NCI-H345 (cell line): Measurements from ENCODE around the gene PTOV1.

Experiments used
- DNase-seq: peaks from one replicate; lab custom pipeline; 2025; lab: John Stamatoyannopoulos, UW

PTOV1 gene

GRCh38 chr19:49889687-49890348, 38.9 kb downstream of the PTOV1 start:
- DNase-seq: no peak

GRCh38 chr19:49890349-49891311, 39.7 kb downstream of the PTOV1 start:
- no peak for DNase-seq

GRCh38 chr19:49891393-49891792, 40.4 kb downstream of the PTOV1 start:
- DNase-seq: no peak

- no peak for DNase-seq
Observed at GRCh38 chr19:49892716-49893115, 41.8 kb downstream of the PTOV1 start.

GRCh38 chr19:49894011-49894664, 43.2 kb downstream of the PTOV1 start:
- DNase-seq: no peak

- no peak for DNase-seq
Observed at GRCh38 chr19:49894879-49895565, 44.1 kb downstream of the PTOV1 start.

GRCh38 chr19:49895566-49896297, 44.8 kb downstream of the PTOV1 start:
- no peak for DNase-seq

- DNase-seq: no peak
Observed at GRCh38 chr19:49896863-49897621, 46.1 kb downstream of the PTOV1 start, which contains the start of gene IL4I1. Gene IL4I1, minus strand, starts transcription at chr19:49896887. Its CDS starts 727 bp downstream, at chr19:49896160.

GRCh38 chr19:49904136-49904535, 53.2 kb downstream of the PTOV1 start:
- no peak for DNase-seq

GRCh38 chr19:49906879-49907564, 56.1 kb downstream of the PTOV1 start:
- DNase-seq: no peak

- no peak for DNase-seq
Observed at GRCh38 chr19:49907745-49908446, 56.9 kb downstream of the PTOV1 start.

GRCh38 chr19:49908480-49909420, 57.8 kb downstream of the PTOV1 start:
- DNase-seq: no peak

GRCh38 chr19:49910179-49910578, 59.2 kb downstream of the PTOV1 start:
- no peak for DNase-seq
